ENCODE results near the gene SVOPL.

The SVOPL gene

GRCh38 chr7:138602451-138602850, 98.7 kb downstream of the SVOPL start:
- no peak for DNase-seq

GRCh38 chr7:138595454-138595853, 105.7 kb downstream of the SVOPL start:
- DNase-seq = no peak

- DNase-seq = no peak
These were observed 111.0 kb downstream of the SVOPL start for GRCh38 chr7:138590154-138590553.

GRCh38 chr7:138588986-138589385, 112.2 kb downstream of the SVOPL start:
- DNase-seq = no peak

- no peak for DNase-seq
These were observed 113.7 kb downstream of the SVOPL start for GRCh38 chr7:138587485-138587884.

- DNase-seq = no peak
These were observed 115.7 kb downstream of the SVOPL start for GRCh38 chr7:138585283-138585993.

GRCh38 chr7:138584696-138585095, 116.5 kb downstream of the SVOPL start:
- DNase-seq = no peak

- no peak for DNase-seq
These were observed 116.9 kb downstream of the SVOPL start for GRCh38 chr7:138584283-138584682.

GRCh38 chr7:138581065-138581464, 120.1 kb downstream of the SVOPL start:
- no peak for DNase-seq

- DNase-seq = no peak
These were observed 121.5 kb downstream of the SVOPL start for GRCh38 chr7:138579671-138580070.

GRCh38 chr7:138579136-138579535, 122.0 kb downstream of the SVOPL start:
- DNase-seq = no peak

- no peak for DNase-seq
These were observed 125.2 kb downstream of the SVOPL start for GRCh38 chr7:138575897-138576428.

- no peak for DNase-seq
These were observed 127.4 kb downstream of the SVOPL start for GRCh38 chr7:138573741-138574140.

GRCh38 chr7:138570715-138571114, 130.4 kb downstream of the SVOPL start:
- DNase-seq = no peak

GRCh38 chr7:138569418-138569817, 131.7 kb downstream of the SVOPL start:
- DNase-seq = no peak

GRCh38 chr7:138568655-138569054, 132.5 kb downstream of the SVOPL start:
- no peak for DNase-seq

GRCh38 chr7:138565451-138566114, 135.6 kb downstream of the SVOPL start:
- DNase-seq = no peak

- DNase-seq = no peak
These were observed 136.1 kb downstream of the SVOPL start for GRCh38 chr7:138565071-138565450.

- DNase-seq = no peak
These were observed 136.8 kb downstream of the SVOPL start for GRCh38 chr7:138564365-138564764.

GRCh38 chr7:138563808-138564207, 137.4 kb downstream of the SVOPL start:
- no peak for DNase-seq

GRCh38 chr7:138559448-138559847, 141.7 kb downstream of the SVOPL start:
- DNase-seq = no peak

GRCh38 chr7:138556771-138557484, 144.2 kb downstream of the SVOPL start:
- no peak for DNase-seq

GRCh38 chr7:138555684-138556083, 145.5 kb downstream of the SVOPL start:
- no peak for DNase-seq

- no peak for DNase-seq
These were observed 146.5 kb downstream of the SVOPL start for GRCh38 chr7:138554674-138555073.

Measured in SW 1271 (cell line).